ENCODE results near the gene CEP112. TPM values are rescaled to one million over a fixed set of nuclear protein-coding genes. Genes with fewer than 3 reads are reported as not detected.

The CEP112 gene
- total and polyA plus RNA-seq, 2 donors, result 4.6 to 8.5 TPM

GRCh38 chr17:65913326-65913850, 278.5 kb downstream of the CEP112 start:
- H3K4me3 ChIP-seq (ENCODE audit: low read length in 2 of 2), result no peak overlapping the region
- no peaks in the 10 kb centered on the region for H3K27me3 ChIP-seq (ENCODE audit: control insufficient read depth in 2 of 2, insufficient read depth in 1 of 2, low read length in 1 of 2)
- no peaks in the 10 kb centered on the region for H3K9me3 ChIP-seq (ENCODE audit: control insufficient read depth in 2 of 2, insufficient read depth in 1 of 2, low read length in 1 of 2)
- WGBS, result 96% methylated on average over 4 of the region's 4 CpGs
- no peak overlapping the region for H3K27ac ChIP-seq (ENCODE audit: low read depth in 1 of 2, low read length in 1 of 2)
- DNase-seq (ENCODE audit: low read depth in 6 of 9, low spot score in 9 of 9), result no peak
- H3K4me1 ChIP-seq (ENCODE audit: control insufficient read depth in 2 of 2, insufficient read depth in 2 of 2, low read length in 2 of 2), result no peaks in the 10 kb centered on the region
- no peaks in the 10 kb centered on the region for H3K36me3 ChIP-seq (ENCODE audit: control insufficient read depth in 2 of 2, insufficient read depth in 2 of 2, low read length in 1 of 2)

GRCh38 chr17:65910836-65911235, 281.1 kb downstream of the CEP112 start:
- Histone ChIP-seq H3K36me3 (ENCODE audit: control insufficient read depth in 2 of 2, insufficient read depth in 2 of 2, low read length in 1 of 2) (no peaks in the 10 kb centered on the region), H3K4me3 (ENCODE audit: low read length in 2 of 2) (no peak overlapping the region), H3K27me3 (ENCODE audit: control insufficient read depth in 2 of 2, insufficient read depth in 1 of 2, low read length in 1 of 2) (no peaks in the 10 kb centered on the region), H3K9me3 (ENCODE audit: control insufficient read depth in 2 of 2, insufficient read depth in 1 of 2, low read length in 1 of 2) (no peaks in the 10 kb centered on the region), H3K27ac (ENCODE audit: low read depth in 1 of 2, low read length in 1 of 2) (no peak overlapping the region), H3K4me1 (ENCODE audit: control insufficient read depth in 2 of 2, insufficient read depth in 2 of 2, low read length in 2 of 2) (no peaks in the 10 kb centered on the region)
- WGBS, result 94% methylated on average over 1 of the region's 1 CpG
- DNase-seq (ENCODE audit: low read depth in 6 of 9, low spot score in 9 of 9), result no peak

GRCh38 chr17:65902831-65903522, 289.0 kb downstream of the CEP112 start:
- Histone ChIP-seq H3K4me3 (ENCODE audit: low read length in 2 of 2) (no peak overlapping the region), H3K27ac (ENCODE audit: low read depth in 1 of 2, low read length in 1 of 2) (no peak overlapping the region), H3K27me3 (ENCODE audit: control insufficient read depth in 2 of 2, insufficient read depth in 1 of 2, low read length in 1 of 2) (no peaks in the 10 kb centered on the region), H3K9me3 (ENCODE audit: control insufficient read depth in 2 of 2, insufficient read depth in 1 of 2, low read length in 1 of 2) (no peaks in the 10 kb centered on the region), H3K4me1 (ENCODE audit: control insufficient read depth in 2 of 2, insufficient read depth in 2 of 2, low read length in 2 of 2) (no peaks in the 10 kb centered on the region), H3K36me3 (ENCODE audit: control insufficient read depth in 2 of 2, insufficient read depth in 2 of 2, low read length in 1 of 2) (no peaks in the 10 kb centered on the region)
- 94% methylated on average over 11 of the region's 11 CpGs for WGBS
- DNase-seq (ENCODE audit: low read depth in 6 of 9, low spot score in 9 of 9), result no peak

GRCh38 chr17:65902155-65902554, 289.8 kb downstream of the CEP112 start:
- no peaks in the 10 kb centered on the region for H3K9me3 ChIP-seq (ENCODE audit: control insufficient read depth in 2 of 2, insufficient read depth in 1 of 2, low read length in 1 of 2)
- no peak overlapping the region for H3K27ac ChIP-seq (ENCODE audit: low read depth in 1 of 2, low read length in 1 of 2)
- H3K4me3 ChIP-seq (ENCODE audit: low read length in 2 of 2), result no peak overlapping the region
- no peak for DNase-seq (ENCODE audit: low read depth in 6 of 9, low spot score in 9 of 9)
- H3K36me3 ChIP-seq (ENCODE audit: control insufficient read depth in 2 of 2, insufficient read depth in 2 of 2, low read length in 1 of 2), result no peaks in the 10 kb centered on the region
- 98% methylated on average over 10 of the region's 10 CpGs for WGBS
- H3K27me3 ChIP-seq (ENCODE audit: control insufficient read depth in 2 of 2, insufficient read depth in 1 of 2, low read length in 1 of 2), result no peaks in the 10 kb centered on the region
- H3K4me1 ChIP-seq (ENCODE audit: control insufficient read depth in 2 of 2, insufficient read depth in 2 of 2, low read length in 2 of 2), result no peaks in the 10 kb centered on the region

GRCh38 chr17:65901394-65901793, 290.5 kb downstream of the CEP112 start:
- H3K27ac ChIP-seq (ENCODE audit: low read depth in 1 of 2, low read length in 1 of 2), result no peak overlapping the region
- H3K9me3 ChIP-seq (ENCODE audit: control insufficient read depth in 2 of 2, insufficient read depth in 1 of 2, low read length in 1 of 2), result no peaks in the 10 kb centered on the region
- H3K27me3 ChIP-seq (ENCODE audit: control insufficient read depth in 2 of 2, insufficient read depth in 1 of 2, low read length in 1 of 2), result no peaks in the 10 kb centered on the region
- DNase-seq (ENCODE audit: low read depth in 6 of 9, low spot score in 9 of 9), result no peak
- no peaks in the 10 kb centered on the region for H3K36me3 ChIP-seq (ENCODE audit: control insufficient read depth in 2 of 2, insufficient read depth in 2 of 2, low read length in 1 of 2)
- H3K4me3 ChIP-seq (ENCODE audit: low read length in 2 of 2), result no peak overlapping the region
- H3K4me1 ChIP-seq (ENCODE audit: control insufficient read depth in 2 of 2, insufficient read depth in 2 of 2, low read length in 2 of 2), result no peaks in the 10 kb centered on the region

- Histone ChIP-seq H3K27ac (ENCODE audit: low read depth in 1 of 2, low read length in 1 of 2) (no peak overlapping the region), H3K27me3 (ENCODE audit: control insufficient read depth in 2 of 2, insufficient read depth in 1 of 2, low read length in 1 of 2) (no peaks in the 10 kb centered on the region), H3K9me3 (ENCODE audit: control insufficient read depth in 2 of 2, insufficient read depth in 1 of 2, low read length in 1 of 2) (no peaks in the 10 kb centered on the region), H3K36me3 (ENCODE audit: control insufficient read depth in 2 of 2, insufficient read depth in 2 of 2, low read length in 1 of 2) (no peaks in the 10 kb centered on the region), H3K4me1 (ENCODE audit: control insufficient read depth in 2 of 2, insufficient read depth in 2 of 2, low read length in 2 of 2) (no peaks in the 10 kb centered on the region), H3K4me3 (ENCODE audit: low read length in 2 of 2) (no peak overlapping the region)
- WGBS, result 96% methylated on average over 6 of the region's 6 CpGs
- DNase-seq (ENCODE audit: low read depth in 6 of 9, low spot score in 9 of 9), result no peak
These were observed 291.7 kb downstream of the CEP112 start for GRCh38 chr17:65900216-65900615.

GRCh38 chr17:65898651-65899050, 293.3 kb downstream of the CEP112 start:
- H3K27me3 ChIP-seq (ENCODE audit: control insufficient read depth in 2 of 2, insufficient read depth in 1 of 2, low read length in 1 of 2), result no peaks in the 10 kb centered on the region
- H3K36me3 ChIP-seq (ENCODE audit: control insufficient read depth in 2 of 2, insufficient read depth in 2 of 2, low read length in 1 of 2), result no peaks in the 10 kb centered on the region
- no peak for DNase-seq (ENCODE audit: low read depth in 6 of 9, low spot score in 9 of 9)
- no peaks in the 10 kb centered on the region for H3K4me1 ChIP-seq (ENCODE audit: control insufficient read depth in 2 of 2, insufficient read depth in 2 of 2, low read length in 2 of 2)
- no peaks in the 10 kb centered on the region for H3K9me3 ChIP-seq (ENCODE audit: control insufficient read depth in 2 of 2, insufficient read depth in 1 of 2, low read length in 1 of 2)
- no peak overlapping the region for H3K27ac ChIP-seq (ENCODE audit: low read depth in 1 of 2, low read length in 1 of 2)
- 99% methylated on average over 3 of the region's 3 CpGs for WGBS
- no peak overlapping the region for H3K4me3 ChIP-seq (ENCODE audit: low read length in 2 of 2)

- no peak for DNase-seq (ENCODE audit: low read depth in 6 of 9, low spot score in 9 of 9)
- Histone ChIP-seq H3K9me3 (ENCODE audit: control insufficient read depth in 2 of 2, insufficient read depth in 1 of 2, low read length in 1 of 2) (no peaks in the 10 kb centered on the region), H3K4me1 (ENCODE audit: control insufficient read depth in 2 of 2, insufficient read depth in 2 of 2, low read length in 2 of 2) (no peaks in the 10 kb centered on the region), H3K36me3 (ENCODE audit: control insufficient read depth in 2 of 2, insufficient read depth in 2 of 2, low read length in 1 of 2) (no peaks in the 10 kb centered on the region), H3K27ac (ENCODE audit: low read depth in 1 of 2, low read length in 1 of 2) (no peak overlapping the region), H3K27me3 (ENCODE audit: control insufficient read depth in 2 of 2, insufficient read depth in 1 of 2, low read length in 1 of 2) (no peaks in the 10 kb centered on the region), H3K4me3 (ENCODE audit: low read length in 2 of 2) (no peak overlapping the region)
These were observed 295.0 kb downstream of the CEP112 start for GRCh38 chr17:65896889-65897288.

- Histone ChIP-seq H3K27ac (ENCODE audit: low read depth in 1 of 2, low read length in 1 of 2) (no peak overlapping the region), H3K4me3 (ENCODE audit: low read length in 2 of 2) (no peak overlapping the region), H3K4me1 (ENCODE audit: control insufficient read depth in 2 of 2, insufficient read depth in 2 of 2, low read length in 2 of 2) (no peaks in the 10 kb centered on the region), H3K9me3 (ENCODE audit: control insufficient read depth in 2 of 2, insufficient read depth in 1 of 2, low read length in 1 of 2) (no peaks in the 10 kb centered on the region), H3K27me3 (ENCODE audit: control insufficient read depth in 2 of 2, insufficient read depth in 1 of 2, low read length in 1 of 2) (no peaks in the 10 kb centered on the region), H3K36me3 (ENCODE audit: control insufficient read depth in 2 of 2, insufficient read depth in 2 of 2, low read length in 1 of 2) (no peaks in the 10 kb centered on the region)
- DNase-seq (ENCODE audit: low read depth in 6 of 9, low spot score in 9 of 9), result no peak
These were observed 296.0 kb downstream of the CEP112 start for GRCh38 chr17:65895969-65896368.

All from thymus (tissue), 11 donors.